ENCODE results near the gene UPK1A.

Gene UPK1A

DNA sequence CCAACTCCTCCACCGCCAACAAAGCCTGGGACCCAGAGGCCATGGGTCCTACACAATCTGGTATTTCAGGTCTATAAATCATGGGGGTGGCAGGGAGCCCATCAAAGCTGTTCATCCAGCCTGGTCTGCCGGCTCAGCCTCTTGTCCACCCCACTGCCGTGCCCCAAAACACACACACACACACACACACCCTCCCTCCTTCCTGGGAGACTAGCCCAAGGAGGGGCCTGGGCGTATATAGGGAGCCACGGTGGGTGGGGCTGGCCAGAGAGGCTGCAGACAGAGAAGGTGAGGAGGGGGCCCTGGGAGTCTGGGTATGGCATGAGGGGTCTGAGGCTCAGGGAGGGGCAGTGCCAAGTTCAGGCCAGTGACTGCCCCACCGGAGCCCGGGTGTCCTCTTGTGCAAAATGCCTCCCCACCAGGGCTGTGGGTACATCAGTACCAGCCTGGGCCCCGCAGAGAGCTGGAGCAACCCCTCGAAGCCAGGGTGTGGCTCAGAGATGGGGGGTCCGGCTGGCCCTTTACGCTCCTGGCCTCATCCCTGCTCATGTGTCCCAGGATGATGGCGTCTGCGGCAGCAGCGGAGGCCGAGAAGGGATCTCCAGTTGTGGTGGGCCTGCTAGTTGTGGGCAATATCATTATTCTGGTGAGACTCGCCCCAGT is at the start of gene UPK1A:
Gene UPK1A (plus strand): TSS at position 267 of the 663 bp plus-strand sequence. CDS start 296 bp downstream, at position 563.
- DNase-seq: no peak

DNA sequence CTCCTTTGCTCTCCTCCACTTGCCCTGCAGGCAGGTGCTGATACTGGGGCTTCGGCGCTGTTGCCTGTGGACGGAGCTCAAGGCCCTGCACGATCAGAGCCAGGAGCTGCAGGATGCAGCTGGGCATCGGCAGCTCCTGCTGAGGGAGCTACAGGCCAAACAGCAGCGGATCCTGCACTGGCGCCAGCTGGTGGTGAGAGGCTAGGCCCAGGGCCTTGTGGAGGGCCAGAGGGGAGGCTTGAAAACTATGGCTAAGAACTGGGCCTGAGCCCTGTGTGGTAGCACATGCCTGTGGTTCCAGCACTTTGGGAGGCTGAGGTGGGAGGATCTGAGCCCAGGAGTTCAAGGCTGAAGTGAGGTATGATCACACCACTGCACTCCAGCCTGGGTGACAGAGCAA is 47.5 kb upstream of the UPK1A start:
- no peak for DNase-seq

DNA sequence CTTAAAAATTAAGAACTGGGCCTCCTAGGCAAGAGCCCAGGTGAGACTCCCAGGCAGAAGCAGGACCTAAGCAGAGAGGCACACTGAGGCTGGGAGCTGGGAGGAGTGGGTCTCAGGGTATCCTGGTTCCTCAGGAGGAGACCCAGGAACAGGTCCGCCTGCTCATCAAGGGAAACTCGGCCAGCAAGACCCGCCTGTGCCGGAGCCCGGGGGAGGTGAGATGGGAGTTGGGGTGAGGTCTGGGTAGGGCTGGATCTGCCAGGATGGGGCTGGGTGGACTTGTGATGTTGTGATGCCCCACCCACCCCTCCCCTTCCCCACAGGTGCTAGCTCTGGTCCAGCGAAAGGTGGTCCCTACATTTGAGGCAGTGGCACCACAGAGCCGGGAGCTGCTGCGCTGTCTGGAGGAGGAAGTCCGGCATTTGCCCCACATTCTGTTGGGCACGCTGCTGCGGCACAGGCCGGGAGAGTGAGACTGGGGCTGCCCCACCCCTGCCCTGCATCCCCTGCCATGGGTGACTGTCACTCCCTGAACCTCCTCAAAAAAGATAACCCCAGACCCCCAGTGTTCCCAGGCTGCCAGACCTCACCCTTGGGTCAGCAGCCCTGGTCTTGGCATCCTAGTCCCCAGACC is 46.9 kb upstream of the UPK1A start:
- DNase-seq: no peak

DNA sequence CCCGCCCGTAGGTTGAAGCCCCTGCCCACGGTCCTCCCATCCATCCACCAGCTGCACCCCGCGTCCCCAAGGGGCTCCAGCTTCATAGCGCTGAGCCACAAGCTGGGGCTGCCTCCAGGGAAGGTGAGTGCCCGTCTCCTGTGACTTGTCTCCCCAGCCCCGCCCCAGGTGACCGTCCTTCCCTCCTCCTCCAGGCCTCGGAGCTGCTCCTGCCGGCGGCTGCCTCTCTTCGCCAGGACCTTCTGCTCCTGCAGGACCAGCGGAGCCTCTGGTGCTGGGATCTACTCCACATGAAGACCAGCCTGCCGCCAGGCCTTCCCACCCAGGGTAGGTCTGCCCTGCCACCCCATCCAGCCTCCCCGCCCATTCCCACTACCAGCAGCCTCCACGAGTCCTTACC is 46.3 kb upstream of the UPK1A start:
- DNase-seq: no peak

DNA sequence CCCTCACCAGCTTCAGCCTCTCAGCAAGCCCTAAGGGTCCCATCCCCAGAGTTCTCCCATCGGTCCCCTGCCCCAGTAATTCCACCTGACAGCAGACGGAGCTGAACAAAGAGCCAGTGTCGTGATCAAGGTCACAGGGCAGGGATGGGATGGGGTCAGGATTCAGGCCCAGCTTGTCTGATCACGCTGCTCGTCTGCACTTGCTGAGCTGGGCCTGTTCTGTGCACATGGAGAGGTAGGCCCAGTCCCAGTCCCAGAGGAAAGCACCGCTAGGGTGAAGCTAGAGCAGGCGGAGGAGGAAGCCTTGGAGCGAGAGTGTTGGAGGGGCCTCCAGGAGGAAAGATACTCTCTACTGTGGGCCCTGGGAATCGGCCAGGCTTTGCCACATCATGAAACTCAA is 44.6 kb upstream of the UPK1A start:
- DNase-seq: no peak

DNA sequence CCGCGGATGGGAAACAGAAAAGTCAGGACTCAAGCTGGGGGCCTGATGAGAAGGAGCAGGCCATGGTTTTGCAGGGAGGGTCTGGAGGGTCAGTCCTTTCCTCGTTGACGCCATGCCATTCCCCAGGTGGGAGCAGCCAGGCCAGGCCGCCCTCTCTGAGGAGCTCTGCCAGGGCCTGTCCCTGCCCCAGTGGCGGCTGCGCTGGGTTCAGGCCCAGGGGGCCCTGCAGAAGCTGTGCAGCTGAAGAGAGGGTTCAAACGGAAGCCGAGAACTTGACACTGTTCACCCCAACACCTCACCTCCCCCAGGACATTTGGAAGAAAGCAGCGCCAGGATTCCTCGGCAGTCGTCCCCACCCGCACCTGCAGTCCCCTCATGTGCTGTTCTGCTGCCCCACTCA is 43.6 kb upstream of the UPK1A start:
- no peak for DNase-seq

DNA sequence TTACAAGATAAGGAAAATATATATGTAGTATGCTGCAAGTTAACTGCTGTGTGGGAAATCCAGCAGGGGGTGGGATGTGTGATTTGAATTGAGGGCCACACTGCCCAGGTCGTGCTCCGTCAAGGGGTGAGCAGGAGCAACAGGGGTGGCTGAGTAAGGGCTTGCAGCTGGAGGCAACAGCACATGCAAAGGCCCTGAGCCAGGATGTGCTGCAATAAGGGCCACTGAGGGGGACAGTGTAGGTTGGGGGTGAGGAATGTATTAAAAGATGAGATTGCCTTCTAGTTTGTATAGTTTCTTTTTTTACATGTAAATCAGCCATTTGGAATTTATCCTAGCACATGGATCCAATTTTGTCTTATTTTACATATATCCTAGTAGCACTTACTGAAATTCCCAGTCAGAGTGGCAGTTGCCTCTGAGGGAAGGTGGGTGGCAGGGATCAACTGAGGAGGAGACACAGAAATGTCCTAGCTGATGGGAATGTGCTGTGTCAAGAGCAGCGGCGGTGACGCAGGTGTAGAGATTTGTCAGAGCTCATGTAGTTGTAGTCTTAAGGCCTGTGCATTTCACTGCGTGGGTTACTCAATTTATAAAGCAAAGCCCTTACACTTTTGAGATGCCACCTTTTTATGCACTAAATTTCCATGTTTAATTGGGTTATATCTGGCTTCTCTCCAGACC is 42.8 kb upstream of the UPK1A start:
- DNase-seq: no peak

DNA sequence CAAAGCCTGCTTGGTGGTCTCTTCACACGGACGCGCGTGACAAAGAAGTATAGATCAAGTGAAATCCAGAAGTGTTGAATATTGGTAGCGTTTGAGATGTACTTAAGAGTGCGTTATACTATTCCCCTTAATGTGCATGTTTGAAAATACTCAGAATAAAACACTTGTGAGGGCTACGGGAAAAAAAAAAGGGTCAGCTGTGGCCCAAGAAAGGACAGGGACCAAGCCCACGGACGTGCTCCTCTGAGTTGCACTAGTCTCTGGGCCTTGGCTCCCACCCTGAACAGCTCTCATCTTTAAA is 38.1 kb upstream of the UPK1A start:
- no peak for DNase-seq

DNA sequence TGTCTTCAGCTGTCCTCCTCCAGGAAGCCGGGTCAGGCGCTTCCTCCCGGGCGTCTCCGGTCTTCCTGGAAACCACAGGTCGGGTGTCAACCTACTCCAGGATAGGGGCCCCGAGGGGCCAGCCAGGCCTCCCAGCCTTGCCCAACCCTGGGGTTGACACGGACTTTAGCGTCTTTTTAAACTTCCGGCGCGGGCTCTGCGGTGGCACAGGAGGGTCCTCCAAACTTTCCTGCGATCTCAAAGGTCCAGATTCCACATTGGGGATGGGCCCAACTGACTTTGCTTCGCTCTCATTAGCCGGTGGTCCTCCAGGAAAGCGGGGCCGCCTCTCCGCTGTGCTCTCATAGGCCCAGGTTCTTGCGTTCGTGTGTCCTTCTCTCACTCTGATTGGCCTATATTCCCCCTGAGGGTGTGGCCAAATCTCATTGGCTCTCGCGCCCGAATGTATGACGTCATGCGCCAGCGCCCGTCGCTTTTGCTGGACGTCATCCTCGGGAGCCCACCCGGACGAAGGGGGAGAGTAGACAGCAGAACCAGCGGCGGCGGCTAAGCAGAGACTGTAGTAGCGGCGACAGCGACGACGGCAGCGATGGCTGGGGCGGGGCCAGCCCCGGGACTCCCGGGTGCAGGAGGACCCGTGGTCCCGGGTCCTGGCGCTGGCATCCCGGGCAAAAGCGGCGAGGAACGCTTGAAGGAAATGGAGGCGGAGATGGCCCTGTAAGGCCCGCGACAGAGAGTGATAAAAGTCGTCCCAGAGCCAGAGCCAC is 37.6 kb upstream of the UPK1A start, which contains the start of gene RBM42:
Gene RBM42 (plus strand): TSS at position 472 of the 767 bp plus-strand sequence. CDS start 118 bp downstream, at position 590.
- peak; percentile 100 for DNase-seq

DNA sequence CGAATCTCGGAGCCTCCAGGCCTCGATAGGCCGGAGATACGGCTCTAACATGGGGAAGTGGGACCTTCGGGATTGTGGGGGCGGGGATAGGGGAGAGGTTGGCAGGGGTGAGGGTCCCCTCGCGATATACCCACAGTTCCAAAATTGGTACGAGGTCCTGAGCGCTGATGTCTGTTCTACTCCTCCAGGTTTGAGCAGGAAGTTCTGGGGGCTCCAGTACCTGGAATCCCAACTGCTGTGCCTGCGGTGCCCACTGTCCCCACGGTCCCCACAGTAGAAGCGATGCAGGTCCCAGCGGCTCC is 37.0 kb upstream of the UPK1A start:
- no peak for DNase-seq

DNA sequence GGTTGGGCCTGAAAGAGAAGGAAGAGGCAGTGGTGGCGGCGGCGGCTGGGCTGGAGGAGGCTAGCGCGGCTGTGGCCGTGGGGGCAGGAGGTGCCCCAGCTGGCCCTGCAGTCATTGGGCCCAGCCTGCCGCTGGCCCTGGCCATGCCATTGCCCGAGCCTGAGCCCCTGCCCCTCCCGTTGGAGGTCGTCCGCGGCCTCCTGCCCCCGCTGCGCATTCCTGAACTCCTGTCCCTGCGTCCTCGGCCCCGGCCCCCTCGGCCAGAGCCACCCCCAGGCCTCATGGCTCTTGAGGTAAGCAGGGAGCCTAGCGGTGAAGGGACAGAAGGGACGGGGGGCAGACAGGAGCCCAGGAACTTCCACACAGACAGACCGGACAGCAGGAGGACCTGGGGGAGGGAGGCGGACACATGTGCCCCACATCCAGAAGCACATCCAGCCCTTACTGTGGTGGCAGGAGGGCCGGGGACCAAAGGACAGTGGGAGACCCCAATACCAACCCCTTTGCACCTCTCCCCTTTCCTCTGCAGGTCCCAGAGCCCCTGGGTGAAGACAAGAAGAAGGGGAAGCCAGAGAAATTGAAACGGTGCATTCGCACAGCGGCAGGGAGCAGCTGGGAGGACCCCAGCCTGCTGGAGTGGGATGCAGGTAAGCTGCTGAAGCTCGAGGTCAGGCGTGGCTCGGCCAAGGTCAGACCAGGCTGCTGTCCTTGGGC is 32.4 kb upstream of the UPK1A start:
- DNase-seq: no peak

DNA sequence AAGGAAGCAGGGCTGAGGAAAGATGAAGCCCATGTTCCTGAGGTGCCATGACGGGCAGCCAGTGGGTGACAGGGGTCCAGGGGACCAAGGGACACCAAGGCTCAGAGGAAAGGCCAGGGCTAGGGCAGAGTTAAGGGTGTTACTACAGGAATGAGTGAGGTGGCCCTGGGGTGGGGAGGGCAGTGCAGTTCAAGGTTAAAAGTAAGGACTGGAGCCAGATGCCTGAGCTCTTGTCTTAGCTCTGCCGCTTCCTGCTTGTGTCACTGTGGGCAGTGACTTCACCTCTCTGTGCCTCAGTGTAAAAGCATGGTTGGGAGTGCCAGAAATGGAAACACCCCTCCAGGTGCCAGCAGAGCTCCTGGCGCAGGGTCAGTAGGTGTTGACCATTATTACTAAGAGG is 29.7 kb upstream of the UPK1A start:
- no peak for DNase-seq

DNA sequence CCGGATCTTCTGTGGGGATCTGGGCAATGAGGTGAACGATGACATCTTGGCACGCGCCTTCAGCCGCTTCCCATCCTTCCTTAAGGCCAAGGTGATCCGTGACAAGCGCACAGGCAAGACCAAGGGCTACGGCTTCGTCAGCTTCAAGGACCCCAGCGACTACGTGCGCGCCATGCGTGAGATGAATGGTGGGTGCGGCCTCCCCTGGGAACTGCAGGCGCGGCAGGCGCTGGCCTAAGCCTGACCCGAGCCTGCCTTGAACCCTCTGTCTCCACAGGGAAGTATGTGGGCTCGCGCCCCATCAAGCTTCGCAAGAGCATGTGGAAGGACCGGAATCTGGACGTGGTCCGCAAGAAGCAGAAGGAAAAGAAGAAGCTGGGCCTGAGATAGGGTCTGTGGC is 29.2 kb upstream of the UPK1A start:
- DNase-seq: no peak

DNA sequence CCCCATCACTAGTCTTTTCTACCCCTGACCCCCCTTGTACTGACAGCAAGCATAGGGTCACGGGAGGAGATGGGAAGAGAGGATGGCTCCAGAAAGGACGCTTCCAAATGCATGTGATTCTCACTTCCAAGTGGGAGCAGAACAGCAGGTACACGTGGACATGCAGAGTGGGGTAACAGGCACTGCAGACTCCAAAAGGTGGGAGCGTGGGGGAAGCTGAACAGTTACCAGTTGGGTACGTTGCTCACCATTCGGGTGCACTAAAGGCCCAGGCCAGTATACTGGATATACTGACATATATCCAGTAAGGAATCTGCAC is 27.0 kb upstream of the UPK1A start:
- DNase-seq: no peak

DNA sequence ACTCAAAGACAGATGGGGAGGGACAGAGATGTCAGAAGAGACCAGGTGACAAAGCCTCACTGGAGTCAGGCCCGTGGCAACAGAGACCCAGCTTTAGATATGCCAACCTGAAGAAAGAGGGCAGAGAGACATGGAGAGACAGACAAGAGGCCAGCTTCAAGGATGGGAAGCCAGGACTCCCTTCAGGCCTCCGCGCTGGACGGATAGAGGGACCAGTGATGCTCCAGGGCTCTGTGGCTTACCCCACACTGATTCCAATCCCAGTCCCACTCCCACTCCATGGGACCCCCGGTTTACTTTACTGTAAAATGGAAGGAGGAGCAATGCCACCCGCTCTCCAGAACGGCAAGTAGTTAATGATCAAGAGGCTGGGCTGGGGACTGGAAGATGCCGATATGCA is 26.5 kb upstream of the UPK1A start:
- no peak for DNase-seq

DNA sequence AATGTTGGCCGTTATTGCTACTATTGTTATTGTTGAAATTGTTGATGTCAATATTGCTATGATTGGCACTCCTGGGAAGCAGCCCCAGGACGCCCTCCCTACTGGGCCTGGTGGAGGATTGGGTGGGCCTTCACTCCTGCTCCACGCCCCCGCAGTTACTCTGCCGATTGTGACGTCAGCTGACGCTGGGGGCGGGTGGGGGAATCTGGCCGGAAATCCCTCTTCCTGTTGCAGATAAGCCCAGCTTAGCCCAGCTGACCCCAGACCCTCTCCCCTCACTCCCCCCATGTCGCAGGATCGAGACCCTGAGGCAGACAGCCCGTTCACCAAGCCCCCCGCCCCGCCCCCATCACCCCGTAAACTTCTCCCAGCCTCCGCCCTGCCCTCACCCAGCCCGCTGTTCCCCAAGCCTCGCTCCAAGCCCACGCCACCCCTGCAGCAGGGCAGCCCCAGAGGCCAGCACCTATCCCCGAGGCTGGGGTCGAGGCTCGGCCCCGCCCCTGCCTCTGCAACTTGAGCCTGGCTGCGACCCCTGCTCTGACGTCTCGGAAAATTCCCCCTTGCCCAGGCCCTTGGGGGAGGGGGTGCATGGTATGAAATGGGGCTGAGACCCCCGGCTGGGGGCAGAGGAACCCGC is 24.7 kb upstream of the UPK1A start, which contains the start of gene ETV2:
Gene ETV2 (plus strand): TSS at position 231 of the 637 bp plus-strand sequence. CDS start 716 bp downstream, outside the sequence.
- peak; percentile 25 for DNase-seq

DNA sequence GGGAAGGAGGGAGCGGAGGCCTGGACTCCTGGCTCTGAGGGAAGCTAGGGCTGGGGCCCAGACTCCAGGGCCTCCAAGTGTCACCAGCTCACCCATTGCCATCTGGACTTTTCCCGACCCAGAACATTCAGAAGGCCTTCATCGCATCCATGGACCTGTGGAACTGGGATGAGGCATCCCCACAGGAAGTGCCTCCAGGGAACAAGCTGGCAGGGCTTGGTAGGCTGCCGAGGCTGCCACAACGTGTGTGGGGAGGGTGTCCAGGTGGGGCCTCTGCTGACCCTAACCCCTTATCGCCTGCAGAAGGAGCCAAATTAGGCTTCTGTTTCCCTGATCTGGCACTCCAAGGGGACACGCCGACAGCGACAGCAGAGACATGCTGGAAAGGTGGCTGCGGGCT is 24.0 kb upstream of the UPK1A start:
- no peak for DNase-seq

DNA sequence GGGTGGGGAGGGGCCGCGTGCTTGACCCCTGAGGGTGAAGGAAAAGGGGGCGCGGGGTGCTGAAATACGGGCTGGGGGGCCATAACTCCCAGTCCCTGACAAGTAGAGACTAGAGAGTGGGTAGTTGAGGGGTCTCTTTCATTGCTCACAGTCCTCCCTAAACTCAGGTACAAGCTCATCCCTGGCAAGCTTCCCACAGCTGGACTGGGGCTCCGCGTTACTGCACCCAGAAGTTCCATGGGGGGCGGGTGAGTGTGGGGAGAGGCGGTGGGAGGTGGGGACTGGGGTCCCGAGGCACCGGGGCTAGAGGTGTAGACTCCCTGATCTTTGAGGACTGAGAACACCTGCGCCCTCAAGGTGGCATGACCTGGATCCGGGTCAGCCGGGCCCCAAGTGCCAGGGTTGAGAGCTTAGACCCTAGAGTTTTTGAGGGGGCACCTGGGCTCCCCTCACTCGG is 23.5 kb upstream of the UPK1A start:
- DNase-seq: no peak

DNA sequence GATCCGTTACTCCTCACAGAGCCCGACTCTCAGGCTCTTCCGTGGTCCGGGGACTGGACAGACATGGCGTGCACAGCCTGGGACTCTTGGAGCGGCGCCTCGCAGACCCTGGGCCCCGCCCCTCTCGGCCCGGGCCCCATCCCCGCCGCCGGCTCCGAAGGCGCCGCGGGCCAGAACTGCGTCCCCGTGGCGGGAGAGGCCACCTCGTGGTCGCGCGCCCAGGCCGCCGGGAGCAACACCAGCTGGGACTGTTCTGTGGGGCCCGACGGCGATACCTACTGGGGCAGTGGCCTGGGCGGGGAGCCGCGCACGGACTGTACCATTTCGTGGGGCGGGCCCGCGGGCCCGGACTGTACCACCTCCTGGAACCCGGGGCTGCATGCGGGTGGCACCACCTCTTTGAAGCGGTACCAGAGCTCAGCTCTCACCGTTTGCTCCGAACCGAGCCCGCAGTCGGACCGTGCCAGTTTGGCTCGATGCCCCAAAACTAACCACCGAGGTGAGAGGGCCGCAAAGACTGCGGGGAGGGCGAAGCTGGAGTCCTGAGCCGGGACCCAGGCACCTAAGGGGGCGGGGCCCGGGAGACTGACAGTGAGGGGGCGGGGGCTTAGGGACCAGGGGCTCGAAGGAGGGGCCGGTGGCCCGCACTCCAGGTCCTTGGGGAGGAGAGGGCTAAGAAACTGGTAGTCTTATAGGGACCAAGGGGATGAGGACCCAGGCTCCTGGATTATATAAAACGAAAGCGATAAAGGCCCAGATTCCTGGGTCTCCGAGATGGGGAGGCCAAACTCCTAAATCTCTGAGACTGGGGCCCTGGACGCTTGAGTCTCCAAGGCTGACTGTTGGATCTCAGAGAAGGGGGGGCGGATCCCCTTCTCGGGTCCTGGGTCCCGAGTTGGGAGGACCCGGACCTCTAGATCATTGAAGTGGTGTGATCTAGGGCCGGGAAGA is 22.8 kb upstream of the UPK1A start:
- DNase-seq: peak; percentile 94

DNA sequence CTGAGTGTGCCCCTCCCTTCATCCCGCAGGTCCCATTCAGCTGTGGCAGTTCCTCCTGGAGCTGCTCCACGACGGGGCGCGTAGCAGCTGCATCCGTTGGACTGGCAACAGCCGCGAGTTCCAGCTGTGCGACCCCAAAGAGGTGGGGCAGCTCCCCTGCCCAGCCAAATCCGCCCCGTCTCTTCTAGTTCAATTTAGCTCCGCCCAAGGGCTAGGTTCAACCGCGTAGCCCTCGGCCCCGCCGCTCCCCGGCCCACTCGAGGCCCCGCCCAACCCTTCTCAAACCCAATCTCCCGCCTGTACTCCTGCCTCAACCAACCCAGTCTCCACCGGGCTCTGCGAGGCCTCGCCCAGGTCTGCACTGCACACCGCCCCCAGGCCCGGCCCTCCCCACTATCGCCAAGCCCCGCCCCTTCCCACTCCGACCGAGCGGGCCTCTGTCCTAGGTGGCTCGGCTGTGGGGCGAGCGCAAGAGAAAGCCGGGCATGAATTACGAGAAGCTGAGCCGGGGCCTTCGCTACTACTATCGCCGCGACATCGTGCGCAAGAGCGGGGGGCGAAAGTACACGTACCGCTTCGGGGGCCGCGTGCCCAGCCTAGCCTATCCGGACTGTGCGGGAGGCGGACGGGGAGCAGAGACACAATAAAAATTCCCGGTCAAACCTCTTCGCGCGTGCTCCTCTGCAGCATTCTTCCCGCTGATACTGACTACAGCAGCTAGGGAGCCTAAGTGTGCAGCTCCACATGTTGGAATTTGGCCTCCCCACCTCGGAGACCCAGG is 21.9 kb upstream of the UPK1A start:
- DNase-seq: peak; percentile 90
